COLO668 (cell line): ENCODE data around the gene KCNF1.

Source experiments
- DNase-seq: peaks from one replicate; lab custom pipeline; 2025; ENCODE audit not compliant: unreplicated experiment; lab: John Stamatoyannopoulos, UW

KCNF1 gene, protein sequence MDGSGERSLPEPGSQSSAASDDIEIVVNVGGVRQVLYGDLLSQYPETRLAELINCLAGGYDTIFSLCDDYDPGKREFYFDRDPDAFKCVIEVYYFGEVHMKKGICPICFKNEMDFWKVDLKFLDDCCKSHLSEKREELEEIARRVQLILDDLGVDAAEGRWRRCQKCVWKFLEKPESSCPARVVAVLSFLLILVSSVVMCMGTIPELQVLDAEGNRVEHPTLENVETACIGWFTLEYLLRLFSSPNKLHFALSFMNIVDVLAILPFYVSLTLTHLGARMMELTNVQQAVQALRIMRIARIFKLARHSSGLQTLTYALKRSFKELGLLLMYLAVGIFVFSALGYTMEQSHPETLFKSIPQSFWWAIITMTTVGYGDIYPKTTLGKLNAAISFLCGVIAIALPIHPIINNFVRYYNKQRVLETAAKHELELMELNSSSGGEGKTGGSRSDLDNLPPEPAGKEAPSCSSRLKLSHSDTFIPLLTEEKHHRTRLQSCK

DNA sequence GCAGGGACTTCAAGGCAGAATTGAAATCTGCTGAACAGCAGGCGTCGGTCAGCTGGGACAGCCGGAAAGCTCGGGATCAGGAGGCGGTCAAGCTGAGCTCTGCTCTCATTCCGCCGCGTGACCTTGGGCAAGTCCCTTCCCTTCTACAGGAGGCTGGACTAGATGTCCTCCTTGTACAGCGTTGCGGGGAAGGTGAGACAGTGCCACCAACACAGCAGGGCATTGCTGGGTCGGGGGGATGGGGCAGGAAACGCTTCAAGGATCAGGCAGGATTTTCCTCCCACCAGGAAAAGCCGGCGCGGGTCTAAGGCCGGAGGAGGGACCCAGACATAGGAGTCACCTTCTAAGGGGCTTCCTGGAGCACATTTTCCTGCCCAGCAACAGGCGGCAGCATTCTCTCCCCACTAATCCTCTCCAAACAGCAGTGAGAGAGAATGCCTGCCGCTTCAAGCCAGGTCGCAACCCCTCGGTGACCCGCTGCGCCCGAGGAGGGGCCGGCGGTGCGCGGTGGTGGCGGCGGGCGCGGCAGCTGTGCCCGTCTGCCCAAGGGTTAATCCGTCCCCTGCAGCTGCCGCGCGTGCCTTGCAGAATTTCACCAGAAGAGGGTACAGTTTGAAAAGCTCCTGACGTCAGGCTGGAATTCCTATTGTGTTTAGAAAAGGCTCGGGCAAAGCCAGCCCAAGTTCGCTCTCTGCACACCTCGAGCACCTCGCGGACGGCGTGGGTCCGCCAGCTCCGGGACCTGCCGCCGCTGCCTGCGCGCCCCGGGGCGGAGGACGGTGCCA lies at the start of gene KCNF1:
TSS of gene KCNF1 (plus strand) at position 644 of the 785 bp plus-strand sequence. CDS start 493 bp downstream, outside the sequence.
- peak; percentile 76 for DNase-seq

GRCh38 chr2:10862330-10862729 lies 49.4 kb upstream of the KCNF1 start:
- DNase-seq = no peak

GRCh38 chr2:10863047-10863446 lies 48.7 kb upstream of the KCNF1 start:
- DNase-seq = no peak

DNA sequence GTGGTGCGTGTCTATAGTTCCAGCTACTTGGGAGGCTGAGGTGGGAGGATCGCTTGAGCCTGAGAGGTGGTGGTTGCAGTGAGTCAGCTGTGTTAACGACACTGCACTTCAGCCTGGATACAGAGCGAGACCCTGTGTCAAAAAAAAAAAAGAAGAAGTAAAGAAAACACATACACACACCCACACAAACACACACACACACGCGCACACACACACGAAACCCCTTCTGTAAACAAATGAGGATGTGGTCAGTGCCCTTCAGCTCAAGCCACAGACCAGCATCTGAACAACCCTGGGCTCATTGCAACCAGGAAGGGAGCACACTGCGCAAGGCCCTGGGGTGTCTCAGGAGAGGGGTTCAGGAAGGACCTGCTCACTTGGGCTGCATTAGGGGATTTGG lies 47.9 kb upstream of the KCNF1 start:
- DNase-seq = no peak

- DNase-seq = no peak
Observed at GRCh38 chr2:10864251-10864650, 47.5 kb upstream of the KCNF1 start.

DNA sequence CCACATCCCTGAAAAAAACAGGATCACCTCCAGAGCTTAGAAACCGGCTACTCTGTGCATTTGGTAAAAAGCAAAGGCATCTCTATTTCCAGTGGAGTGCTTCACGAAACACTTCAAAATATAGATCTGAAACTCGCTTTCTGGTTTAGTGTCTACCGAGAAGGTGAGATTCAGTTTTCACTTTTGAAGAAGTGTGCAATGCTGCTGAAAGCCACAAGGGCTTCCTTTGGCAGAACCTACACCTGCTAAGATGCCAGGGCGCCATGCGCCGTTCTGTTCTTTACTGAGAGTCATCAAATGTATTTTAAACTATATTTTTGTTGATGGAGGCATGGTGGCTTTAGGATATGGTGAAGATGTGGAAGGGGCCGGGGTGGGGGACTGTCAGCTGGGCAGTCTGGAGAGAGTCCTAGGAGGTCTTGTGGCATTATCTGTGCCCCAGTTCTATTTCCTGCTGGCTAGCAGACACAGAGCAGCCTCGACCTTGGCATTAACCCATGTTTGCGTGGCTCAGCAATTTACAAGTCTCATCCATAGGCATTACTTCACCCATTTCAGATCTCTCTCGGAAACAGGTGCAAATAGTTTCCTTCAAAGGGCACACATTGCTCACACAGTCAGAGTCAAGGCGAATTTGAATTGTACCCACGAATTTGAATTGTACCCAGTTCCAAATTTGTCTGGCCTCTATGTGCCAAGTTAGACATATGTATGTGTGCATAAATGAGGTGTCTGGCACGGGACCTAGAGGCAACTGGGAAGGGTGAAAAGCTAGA lies 46.7 kb upstream of the KCNF1 start:
- DNase-seq = no peak

GRCh38 chr2:10865841-10866240 lies 45.9 kb upstream of the KCNF1 start:
- no peak for DNase-seq

DNA sequence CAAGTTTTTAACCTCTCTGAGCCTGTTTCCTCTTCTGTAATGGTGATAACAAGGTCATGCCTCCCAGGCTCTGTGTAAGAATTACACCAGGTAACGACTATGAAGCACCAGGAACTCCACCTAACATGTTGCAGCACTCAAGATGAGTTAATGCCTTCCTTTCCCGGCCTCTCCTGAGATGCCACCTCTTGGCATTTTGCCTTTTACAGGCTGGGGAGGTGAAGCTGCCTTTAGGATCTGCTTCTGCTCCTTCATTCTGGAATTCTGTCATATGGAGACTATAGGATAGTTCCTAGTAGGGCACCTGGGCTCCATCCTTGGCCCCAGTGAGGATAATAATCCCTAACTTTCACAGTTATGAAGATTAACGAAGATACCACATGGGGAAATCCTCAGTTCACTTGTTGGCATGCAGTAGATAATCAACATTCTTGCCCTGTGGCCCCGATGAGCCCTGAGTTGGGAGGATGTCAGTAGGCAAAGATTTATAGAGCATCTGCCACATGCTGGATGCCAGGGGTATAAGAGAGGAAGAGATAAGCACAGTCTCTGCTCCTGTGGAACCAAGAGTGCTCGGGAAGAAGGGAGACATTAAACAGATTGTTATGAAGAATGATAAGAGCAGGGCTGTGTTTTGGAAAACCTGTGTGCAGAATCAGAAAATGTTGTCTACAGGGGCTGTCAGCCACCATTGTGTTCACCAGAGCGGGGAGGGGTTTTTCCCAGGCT lies 43.9 kb upstream of the KCNF1 start:
- no peak for DNase-seq

- DNase-seq = no peak
Observed at GRCh38 chr2:10868465-10869314, 43.0 kb upstream of the KCNF1 start.

GRCh38 chr2:10871978-10872377 lies 39.8 kb upstream of the KCNF1 start:
- DNase-seq = no peak

GRCh38 chr2:10873171-10873570 lies 38.6 kb upstream of the KCNF1 start:
- no peak for DNase-seq

GRCh38 chr2:10873790-10874437 lies 37.8 kb upstream of the KCNF1 start:
- no peak for DNase-seq

- DNase-seq = no peak
Observed at GRCh38 chr2:10875126-10875525, 36.6 kb upstream of the KCNF1 start.

DNA sequence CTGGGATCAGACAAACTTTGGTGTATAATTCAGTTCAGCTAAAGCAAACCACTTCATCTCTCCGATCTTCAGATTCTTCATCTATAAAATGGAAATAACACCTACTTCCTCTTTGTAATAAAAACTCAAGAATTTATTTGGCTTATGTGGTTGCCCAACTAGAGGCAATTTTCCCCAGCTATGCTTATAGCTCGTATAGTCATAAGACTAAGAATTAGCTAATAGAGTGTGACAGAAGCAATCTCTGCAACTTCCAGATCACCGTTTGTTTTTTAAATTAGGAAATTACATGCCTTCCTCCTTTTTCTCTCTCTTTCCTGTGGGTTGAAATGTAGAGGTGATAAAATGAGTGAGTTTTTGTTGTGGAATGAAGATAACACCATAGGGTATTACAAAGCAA lies 35.3 kb upstream of the KCNF1 start:
- DNase-seq = no peak

DNA sequence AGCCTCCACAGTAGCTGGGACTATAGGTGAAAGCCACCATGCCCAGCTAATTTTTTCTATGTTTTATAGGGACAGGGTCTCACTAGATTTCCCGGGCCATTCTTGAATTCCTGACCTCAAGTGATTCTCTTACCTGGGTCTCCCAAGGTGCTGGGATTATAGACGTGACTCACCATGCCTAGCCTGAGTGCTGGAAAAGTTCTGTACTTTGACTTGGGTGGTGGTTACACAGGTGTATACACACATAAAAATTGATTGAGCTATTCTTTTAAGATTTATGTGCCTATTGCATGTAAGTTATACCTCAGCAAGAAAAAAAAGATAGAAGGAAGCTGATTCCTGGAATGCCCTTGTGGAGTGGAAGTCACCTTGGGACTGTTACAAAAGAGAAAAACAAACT lies 34.8 kb upstream of the KCNF1 start:
- no peak for DNase-seq

GRCh38 chr2:10877651-10878111 lies 34.1 kb upstream of the KCNF1 start:
- DNase-seq = no peak

- no peak for DNase-seq
Observed at GRCh38 chr2:10878268-10878915, 33.3 kb upstream of the KCNF1 start.

GRCh38 chr2:10879159-10879558 lies 32.6 kb upstream of the KCNF1 start:
- no peak for DNase-seq
